Keratinocyte (primary cell): ENCODE results near the gene ITSN1. TPM values are rescaled to one million over a fixed set of nuclear protein-coding genes. Genes with fewer than 3 reads are reported as not detected.

Experiments
- DNase-seq: peaks from one replicate; pipeline ENCODE4 v3.0.0-alpha.2; 2011; ENCODE audit warnings: low read depth, missing footprints, low spot score
- FAIRE-seq: peaks from 2 replicates; lab custom pipeline; 2011; peaks lifted over from hg19 to GRCh38; lab: Jason Lieb, UNC
- H2AFZ ChIP-seq: 2 replicates; pipeline ENCODE4 v1.6.0; 2012; ENCODE audit warnings: low read length, control low read depth, inconsistent platforms; ENCODE audit not compliant: control insufficient read depth
- H3K27ac ChIP-seq: 2 replicates; pipeline ENCODE4 v1.5.1; 2011; ENCODE audit warnings: low read length; ENCODE audit not compliant: control insufficient read depth, insufficient read depth
- H3K27me3 ChIP-seq: 3 replicates; pipeline ENCODE4 v1.6.0; 2011; ENCODE audit warnings: low read length; ENCODE audit not compliant: control insufficient read depth, insufficient read depth; ENCODE audit errors: extremely low read depth
- H3K36me3 ChIP-seq, 2 experiments: 2 replicates in 1 of 2; 3 replicates in 1 of 2; pipeline ENCODE4 v1.5.1; 2011; ENCODE audit warnings: low read length in 2 of 2, mild to moderate bottlenecking in 1 of 2; ENCODE audit not compliant: control insufficient read depth in 2 of 2, insufficient read depth in 2 of 2; ENCODE audit errors: extremely low read depth in 1 of 2
- H3K4me1 ChIP-seq: 3 replicates; pipeline ENCODE4 v1.5.1; 2011; ENCODE audit warnings: low read length; ENCODE audit not compliant: control insufficient read depth, insufficient read depth; ENCODE audit errors: extremely low read depth
- H3K4me2 ChIP-seq: 3 replicates; pipeline ENCODE4 v1.6.0; 2011; ENCODE audit warnings: low read depth, low read length; ENCODE audit not compliant: control insufficient read depth, insufficient read depth; ENCODE audit errors: extremely low read depth
- H3K4me3 ChIP-seq, 3 experiments: fragments of 200-600 bp in 1 of 3; sonication (generic) in 1 of 3; 2 replicates in 2 of 3; 3 replicates in 1 of 3; pipeline ENCODE4 v1.5.1; 2011 to 2016; ENCODE audit warnings: low read length in 3 of 3, mild to moderate bottlenecking in 3 of 3, control low read depth in 2 of 3, inconsistent platforms in 1 of 3, low read depth in 1 of 3, mixed read lengths in 1 of 3, mixed run types in 1 of 3, moderate library complexity in 1 of 3; ENCODE audit not compliant: control insufficient read depth in 2 of 3, insufficient read depth in 2 of 3; ENCODE audit errors: extremely low read depth in 1 of 3
- H3K79me2 ChIP-seq: 2 replicates; pipeline ENCODE4 v1.6.0; 2012; ENCODE audit warnings: low read length; ENCODE audit not compliant: control insufficient read depth, insufficient read depth
- H3K9ac ChIP-seq: 3 replicates; pipeline ENCODE4 v1.6.0; 2011; ENCODE audit warnings: low read length; ENCODE audit not compliant: control insufficient read depth, insufficient read depth; ENCODE audit errors: extremely low read depth
- H3K9me1 ChIP-seq: 3 replicates; pipeline ENCODE4 v1.6.0; 2011; ENCODE audit warnings: low read length; ENCODE audit not compliant: control insufficient read depth, insufficient read depth; ENCODE audit errors: extremely low read depth
- H3K9me3 ChIP-seq: 2 replicates; pipeline ENCODE4 v1.5.1; 2012; ENCODE audit warnings: low read depth, low read length; ENCODE audit not compliant: control insufficient read depth
- H4K20me1 ChIP-seq: 3 replicates; pipeline ENCODE4 v1.6.0; 2011; ENCODE audit warnings: low read length; ENCODE audit not compliant: control insufficient read depth, insufficient read depth; ENCODE audit errors: extremely low read depth
- EZH2 ChIP-seq: IDR thresholded peaks from one replicate; pipeline ENCODE4 v1.6.1; 2012; ENCODE audit warnings: inconsistent platforms, mild to moderate bottlenecking, low read length, moderate library complexity
- dilution Hi-C: fragments of 300-500 bp; cut with MboI; formaldehyde crosslinking; loops from one replicate; pipeline ENCODE4 v1.7.0; 2020; ENCODE audit warnings: low sequenced_read_pairs; ENCODE audit not compliant: extremely low pct_ligation_motif_present
- polyA plus RNA-seq, 5 experiments: library from polyadenylated mRNA; depleted of rRNA in 3 of 5; stranded (reverse) in 3 of 5; stranded (forward) in 1 of 5; unstranded in 1 of 5; fragments of >200 nt; gene quantifications; 1 replicate in 1 of 5; 2 replicates in 3 of 5; 3 replicates in 1 of 5; pipeline versions ENCODE4 v1.2.1 to v1.2.3, GENCODE V29; 2011 to 2012; ENCODE audit warnings: missing spikeins in 2 of 5, low read depth in 1 of 5, low replicate concordance in 1 of 5
- TF ChIP-seq, protein P1 (sequence below), 3 experiments: IDR thresholded peaks in 1 of 3; conservative IDR thresholded peaks in 1 of 3; optimal IDR thresholded peaks in 1 of 3; 2 replicates in 2 of 3; 3 replicates in 1 of 3; pipeline versions ENCODE3 to v1.5.1; 2011; ENCODE audit warnings: low read length in 3 of 3, mild to moderate bottlenecking in 3 of 3, moderate library complexity in 2 of 3, control low read depth in 1 of 3, inconsistent platforms in 1 of 3; ENCODE audit not compliant: insufficient read depth in 2 of 3; ENCODE audit errors: extremely low read depth in 1 of 3

ITSN1 gene
- polyA plus RNA-seq, 1 donor (not counting 4 experiments of a cell fraction or from before 2014, with no cell fraction given): 34.3 TPM

DNA sequence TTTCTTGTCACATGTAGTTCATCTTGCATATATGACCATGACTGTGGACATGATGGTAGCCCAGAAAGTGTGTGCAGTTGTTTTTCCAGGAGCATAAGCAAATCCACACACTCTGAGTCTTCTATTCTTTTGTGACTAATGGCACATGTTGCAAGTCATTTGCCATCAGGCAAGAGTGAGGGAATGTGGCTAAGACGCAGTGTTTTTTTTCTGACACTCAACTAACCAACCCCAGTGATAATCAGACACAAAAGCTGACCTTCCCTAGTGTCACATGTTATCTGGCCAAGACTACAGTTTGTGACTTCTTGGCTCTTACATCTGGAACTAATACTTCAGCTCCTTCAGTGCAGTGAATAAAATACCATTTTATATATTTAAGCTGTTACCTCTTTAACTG, 108.8 kb downstream of the ITSN1 start:
- Histone ChIP-seq H3K27me3 (no peaks in the 10 kb centered on the region), H2AFZ (no peak overlapping the region), H3K9me3 (no peaks in the 10 kb centered on the region), H3K4me2 (no peak overlapping the region), H3K9ac (no peak overlapping the region), H3K4me3 (no peak overlapping the region), H3K36me3 (peaks cover 2 to 3% of the 10 kb centered on the region in 2 experiments), H3K4me1 (peaks cover 9% of the 10 kb centered on the region), H3K9me1 (no peaks in the 10 kb centered on the region), H4K20me1 (no peaks in the 10 kb centered on the region), H3K79me2 (no peaks in the 10 kb centered on the region), H3K27ac (no peak overlapping the region)
- dilution Hi-C loops: no loop called here
- TF ChIP-seq, protein P1, sequence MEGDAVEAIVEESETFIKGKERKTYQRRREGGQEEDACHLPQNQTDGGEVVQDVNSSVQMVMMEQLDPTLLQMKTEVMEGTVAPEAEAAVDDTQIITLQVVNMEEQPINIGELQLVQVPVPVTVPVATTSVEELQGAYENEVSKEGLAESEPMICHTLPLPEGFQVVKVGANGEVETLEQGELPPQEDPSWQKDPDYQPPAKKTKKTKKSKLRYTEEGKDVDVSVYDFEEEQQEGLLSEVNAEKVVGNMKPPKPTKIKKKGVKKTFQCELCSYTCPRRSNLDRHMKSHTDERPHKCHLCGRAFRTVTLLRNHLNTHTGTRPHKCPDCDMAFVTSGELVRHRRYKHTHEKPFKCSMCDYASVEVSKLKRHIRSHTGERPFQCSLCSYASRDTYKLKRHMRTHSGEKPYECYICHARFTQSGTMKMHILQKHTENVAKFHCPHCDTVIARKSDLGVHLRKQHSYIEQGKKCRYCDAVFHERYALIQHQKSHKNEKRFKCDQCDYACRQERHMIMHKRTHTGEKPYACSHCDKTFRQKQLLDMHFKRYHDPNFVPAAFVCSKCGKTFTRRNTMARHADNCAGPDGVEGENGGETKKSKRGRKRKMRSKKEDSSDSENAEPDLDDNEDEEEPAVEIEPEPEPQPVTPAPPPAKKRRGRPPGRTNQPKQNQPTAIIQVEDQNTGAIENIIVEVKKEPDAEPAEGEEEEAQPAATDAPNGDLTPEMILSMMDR (optimal IDR thresholded peaks at IDR 0.05 in 1 of 3, IDR thresholded peaks at IDR 0.05 in 1 of 3, conservative IDR thresholded peaks at IDR 0.05 in 1 of 3; ENCODE audit: extremely low read depth in 1 of 3, insufficient read depth in 2 of 3, low read length in 3 of 3): no peak
- TF ChIP-seq EZH2: no peak
- DNase-seq: no peak
- peak; percentile 67 for FAIRE-seq

DNA sequence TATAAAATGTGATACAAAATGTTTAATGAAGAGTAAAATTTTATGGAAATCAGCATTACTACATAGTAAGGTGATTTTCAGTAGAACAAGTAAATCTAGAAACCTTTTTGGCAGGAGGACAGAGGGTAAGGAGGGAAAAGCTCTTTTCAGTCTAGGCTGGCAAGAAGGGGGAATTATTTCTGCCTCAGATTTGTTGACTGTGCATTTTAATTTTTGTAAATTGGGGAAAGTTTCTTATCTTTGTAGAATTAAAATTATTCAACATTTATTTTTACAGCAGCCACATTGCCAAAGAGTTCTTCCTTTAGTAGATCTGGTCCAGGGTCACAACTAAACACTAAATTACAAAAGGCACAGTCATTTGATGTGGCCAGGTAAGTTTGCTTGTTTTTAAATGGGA, 109.2 kb downstream of the ITSN1 start:
- dilution Hi-C loops: no loop called here
- Histone ChIP-seq H3K9me3 (no peaks in the 10 kb centered on the region), H3K27me3 (no peaks in the 10 kb centered on the region), H3K4me2 (no peak overlapping the region), H3K4me3 (no peak overlapping the region), H3K27ac (no peak overlapping the region), H2AFZ (no peak overlapping the region), H3K79me2 (no peaks in the 10 kb centered on the region), H3K36me3 (peaks cover 2 to 3% of the 10 kb centered on the region in 2 experiments), H3K4me1 (peaks cover 9% of the 10 kb centered on the region), H4K20me1 (no peaks in the 10 kb centered on the region), H3K9ac (no peak overlapping the region), H3K9me1 (no peaks in the 10 kb centered on the region)
- TF ChIP-seq, protein P1 (optimal IDR thresholded peaks at IDR 0.05 in 1 of 3, IDR thresholded peaks at IDR 0.05 in 1 of 3, conservative IDR thresholded peaks at IDR 0.05 in 1 of 3; ENCODE audit: extremely low read depth in 1 of 3, insufficient read depth in 2 of 3, low read length in 3 of 3): no peak
- TF ChIP-seq EZH2: no peak
- no peak for DNase-seq
- FAIRE-seq: no peak
